PC-3 (cell line): ENCODE measurements around the gene KLHL40. TPM values are rescaled to one million over a fixed set of nuclear protein-coding genes. Genes with fewer than 3 reads are reported as not detected.

Experiments
- ATAC-seq: fragments of 200-7000 bp; cut with Tn5 transposase; 2 replicates; pipeline ENCODE4 v1.9.1; 2020; ENCODE audit warnings: mild to moderate bottlenecking, moderate library complexity
- BruUV-seq: library from RNA; stranded (reverse); fragments of 400-500 nt; replicated peaks from 2 replicates; lab custom pipeline; 2021; lab: Mats Ljungman, UMichigan
- CTCF ChIA-PET: fragments of 300-600 bp; sonication (Branson Sonifier 250); formaldehyde crosslinking; loops from one replicate; lab custom pipeline; 2022; ENCODE audit warnings: antibody characterized with exemption; lab: Charles Lee
- POLR2A ChIA-PET: fragments of 300-600 bp; sonication (Branson Sonifier 250); formaldehyde crosslinking; loops from one replicate; lab custom pipeline; 2022; ENCODE audit warnings: antibody characterized with exemption; ENCODE audit not compliant: unreplicated experiment; lab: Charles Lee
- DNase-seq: peaks from one replicate; pipeline ENCODE4 v3.0.0-alpha.2; 2015
- H2AFZ ChIP-seq: fragments of 300-600 bp; sonication (generic); 2 replicates; pipeline ENCODE4 v1.6.0; 2016; ENCODE audit warnings: antibody characterized with exemption, low read length
- H3F3A ChIP-seq: fragments of 300-600 bp; sonication (generic); one replicate; pipeline ENCODE4 v1.6.0; 2017; ENCODE audit warnings: antibody characterized with exemption, low read length, control low read depth, mild to moderate bottlenecking; ENCODE audit not compliant: unreplicated experiment
- H3K27ac ChIP-seq: fragments of 300-600 bp; sonication (generic); 2 replicates; pipeline ENCODE4 v1.5.1; 2016; ENCODE audit warnings: mild to moderate bottlenecking, low read length
- H3K27me3 ChIP-seq: fragments of 300-600 bp; sonication (generic); 2 replicates; pipeline ENCODE4 v1.6.1; 2016; ENCODE audit warnings: low read length, mixed read lengths
- H3K36me3 ChIP-seq: fragments of 300-600 bp; sonication (generic); 2 replicates; pipeline ENCODE4 v1.6.1; 2016; ENCODE audit warnings: low read depth, mixed run types, low read length, mixed read lengths
- H3K4me1 ChIP-seq: fragments of 300-600 bp; sonication (generic); 2 replicates; pipeline ENCODE4 v1.5.1; 2016; ENCODE audit warnings: low read length; ENCODE audit not compliant: insufficient read depth
- H3K4me2 ChIP-seq: fragments of 300-600 bp; sonication (generic); 2 replicates; pipeline ENCODE4 v1.6.0; 2016; ENCODE audit warnings: low read length
- H3K4me3 ChIP-seq: fragments of 300-600 bp; sonication (generic); 2 replicates; pipeline ENCODE4 v1.5.1; 2016; ENCODE audit warnings: mild to moderate bottlenecking, low read length, mixed read lengths
- H3K79me2 ChIP-seq: fragments of 300-600 bp; sonication (generic); 2 replicates; pipeline ENCODE4 v1.6.1; 2017; ENCODE audit warnings: low read length, mixed read lengths
- H3K9ac ChIP-seq: fragments of 300-600 bp; sonication (generic); 2 replicates; pipeline ENCODE4 v1.6.0; 2016; ENCODE audit warnings: mild to moderate bottlenecking, low read length
- H3K9me2 ChIP-seq: fragments of 300-600 bp; sonication (generic); replicated peaks from 2 replicates; pipeline ENCODE4 v1.6.1; 2016; ENCODE audit warnings: mixed run types, low read length, mixed read lengths
- H3K9me3 ChIP-seq: fragments of 300-600 bp; sonication (generic); 2 replicates; pipeline ENCODE4 v1.6.1; 2016; ENCODE audit warnings: low read length, mixed read lengths
- H4K20me1 ChIP-seq: fragments of 300-600 bp; sonication (generic); 2 replicates; pipeline ENCODE4 v1.6.1; 2016; ENCODE audit warnings: low read length, mixed read lengths
- EZH2 ChIP-seq: fragments of 300-600 bp; sonication (generic); IDR thresholded peaks from one replicate; pipeline ENCODE4 v1.6.1; 2017; ENCODE audit warnings: antibody characterized with exemption, mild to moderate bottlenecking, low read length; ENCODE audit not compliant: unreplicated experiment
- EZH2phosphoT487 ChIP-seq: fragments of 300-600 bp; sonication (generic); IDR thresholded peaks from 2 replicates; pipeline ENCODE4 v1.6.1; 2018; ENCODE audit warnings: mild to moderate bottlenecking, antibody characterized with exemption, low read length, borderline replicate concordance
- intact Hi-C: fragments of 100-400 bp; cut with micrococcal nuclease; formaldehyde crosslinking; loops from 2 replicates; pipeline ENCODE4 v1.9.0; 2023
- total RNA-seq: library from RNA; depleted of rRNA; stranded (reverse); fragments of >200 nt; gene quantifications from 2 replicates; pipeline ENCODE4 v1.2.3, GENCODE V29; 2014
- TF ChIP-seq, protein P1 (sequence below): fragments of 300-600 bp; sonication (generic); conservative IDR thresholded peaks from 2 replicates; pipeline ENCODE4 v1.5.1; 2017; ENCODE audit warnings: antibody characterized with exemption, low read depth, mild to moderate bottlenecking, low read length

The KLHL40 gene
- total RNA-seq, 1 experiment from 2014 or later, result not detected

DNA sequence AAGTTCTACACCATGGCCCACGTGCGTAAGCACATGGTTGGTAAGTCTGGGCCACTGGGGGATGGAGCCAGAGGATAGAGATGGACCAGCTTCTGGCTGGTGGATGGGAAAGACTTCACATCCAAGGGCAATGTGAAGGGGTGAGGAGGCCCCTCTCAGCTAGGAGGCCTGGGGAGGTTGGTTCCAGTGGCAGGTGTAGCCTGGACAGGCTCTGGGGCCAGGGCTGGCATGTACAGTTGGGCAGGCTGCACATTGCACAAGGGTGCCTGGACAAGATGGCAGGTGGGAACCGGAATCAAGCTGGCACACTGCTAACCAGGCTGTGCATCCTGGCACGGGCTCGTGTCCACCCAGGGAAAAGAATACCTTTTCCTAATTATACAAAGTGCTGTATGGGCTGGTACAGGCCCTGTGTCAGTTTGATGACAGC, 23.7 kb upstream of the KLHL40 start:
- POLR2A ChIA-PET, result no interaction called here
- H3K4me1 ChIP-seq, result no peaks in the 10 kb centered on the region
- H3K27me3 ChIP-seq, result no peaks in the 10 kb centered on the region
- no peak overlapping the region for H3K4me3 ChIP-seq
- H3K79me2 ChIP-seq, result no peaks in the 10 kb centered on the region
- CTCF ChIA-PET, result interaction anchor here (1.2 kb wide), 1 partner anchor 178 kb away, joined by 6 read pairs; no protein-coding TSS in a partner anchor
- H3K9ac ChIP-seq, result no peak overlapping the region
- no peak overlapping the region for H3K27ac ChIP-seq
- TF ChIP-seq EZH2phosphoT487 (no peak), EZH2 (no peak)
- TF ChIP-seq, protein P1, sequence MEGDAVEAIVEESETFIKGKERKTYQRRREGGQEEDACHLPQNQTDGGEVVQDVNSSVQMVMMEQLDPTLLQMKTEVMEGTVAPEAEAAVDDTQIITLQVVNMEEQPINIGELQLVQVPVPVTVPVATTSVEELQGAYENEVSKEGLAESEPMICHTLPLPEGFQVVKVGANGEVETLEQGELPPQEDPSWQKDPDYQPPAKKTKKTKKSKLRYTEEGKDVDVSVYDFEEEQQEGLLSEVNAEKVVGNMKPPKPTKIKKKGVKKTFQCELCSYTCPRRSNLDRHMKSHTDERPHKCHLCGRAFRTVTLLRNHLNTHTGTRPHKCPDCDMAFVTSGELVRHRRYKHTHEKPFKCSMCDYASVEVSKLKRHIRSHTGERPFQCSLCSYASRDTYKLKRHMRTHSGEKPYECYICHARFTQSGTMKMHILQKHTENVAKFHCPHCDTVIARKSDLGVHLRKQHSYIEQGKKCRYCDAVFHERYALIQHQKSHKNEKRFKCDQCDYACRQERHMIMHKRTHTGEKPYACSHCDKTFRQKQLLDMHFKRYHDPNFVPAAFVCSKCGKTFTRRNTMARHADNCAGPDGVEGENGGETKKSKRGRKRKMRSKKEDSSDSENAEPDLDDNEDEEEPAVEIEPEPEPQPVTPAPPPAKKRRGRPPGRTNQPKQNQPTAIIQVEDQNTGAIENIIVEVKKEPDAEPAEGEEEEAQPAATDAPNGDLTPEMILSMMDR, result no peak
- intact Hi-C loops, result no loop called here
- no peak overlapping the region for H2AFZ ChIP-seq
- no TSS peak for BruUV-seq
- no peaks in the 10 kb centered on the region for H3K36me3 ChIP-seq
- no peaks in the 10 kb centered on the region for H3K9me2 ChIP-seq
- DNase-seq (no peak), ATAC-seq (no peak)
- no peaks in the 10 kb centered on the region for H3K9me3 ChIP-seq
- no peaks in the 10 kb centered on the region for H3F3A ChIP-seq
- H3K4me2 ChIP-seq, result no peak overlapping the region
- H4K20me1 ChIP-seq, result no peaks in the 10 kb centered on the region

DNA sequence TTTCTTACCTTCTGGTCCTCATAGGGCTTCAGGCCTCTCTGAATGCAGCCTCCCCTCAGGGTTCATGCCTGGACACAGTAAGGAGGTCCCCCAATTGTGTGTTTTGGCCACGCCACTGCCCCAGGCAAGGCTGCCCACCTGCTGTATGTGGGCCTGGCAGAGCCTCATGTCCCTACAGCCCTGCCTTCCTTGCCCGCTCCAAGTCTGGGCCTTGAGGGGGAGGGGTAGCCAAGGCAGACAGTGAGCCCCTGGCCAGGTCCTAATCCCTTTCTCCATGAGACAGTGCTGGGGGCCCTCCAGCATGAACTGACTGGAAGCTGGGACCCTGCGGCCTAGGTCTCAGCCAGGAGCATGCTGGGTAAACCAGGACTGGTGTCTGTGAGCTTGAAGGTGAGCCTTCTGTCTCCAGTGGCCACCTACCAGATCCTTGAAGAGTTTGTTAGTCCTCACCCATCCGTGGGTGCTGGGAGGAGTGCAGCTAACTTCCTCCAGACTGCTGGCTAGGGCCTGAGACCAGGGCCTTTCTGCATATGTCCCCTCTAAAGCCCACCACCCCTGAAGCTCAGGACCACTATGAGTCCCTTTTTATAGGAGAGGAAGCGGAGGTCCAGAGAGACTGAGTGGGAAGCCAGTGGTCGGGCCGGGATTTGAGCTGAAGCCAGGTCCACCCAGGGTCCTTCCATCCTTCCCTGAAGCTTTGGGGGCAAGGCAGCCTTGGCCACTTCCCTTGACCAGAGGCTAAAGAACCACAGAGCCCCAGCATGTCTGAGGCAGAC, 23.1 kb upstream of the KLHL40 start:
- Histone ChIP-seq H3K9me2 (no peaks in the 10 kb centered on the region), H3K9ac (no peak overlapping the region), H3K9me3 (no peaks in the 10 kb centered on the region), H3K36me3 (no peaks in the 10 kb centered on the region), H3K27me3 (no peaks in the 10 kb centered on the region), H4K20me1 (no peaks in the 10 kb centered on the region), H3K4me3 (no peak overlapping the region), H3K4me2 (no peak overlapping the region), H2AFZ (no peak overlapping the region), H3F3A (no peaks in the 10 kb centered on the region), H3K4me1 (no peaks in the 10 kb centered on the region), H3K79me2 (no peaks in the 10 kb centered on the region), H3K27ac (no peak overlapping the region)
- CTCF ChIA-PET, result no interaction called here
- no TSS peak for BruUV-seq
- DNase-seq (no peak), ATAC-seq (no peak)
- TF ChIP-seq EZH2phosphoT487 (no peak), EZH2 (no peak)
- TF ChIP-seq, protein P1, result no peak
- POLR2A ChIA-PET, result no interaction called here
- intact Hi-C loops, result no loop called here

DNA sequence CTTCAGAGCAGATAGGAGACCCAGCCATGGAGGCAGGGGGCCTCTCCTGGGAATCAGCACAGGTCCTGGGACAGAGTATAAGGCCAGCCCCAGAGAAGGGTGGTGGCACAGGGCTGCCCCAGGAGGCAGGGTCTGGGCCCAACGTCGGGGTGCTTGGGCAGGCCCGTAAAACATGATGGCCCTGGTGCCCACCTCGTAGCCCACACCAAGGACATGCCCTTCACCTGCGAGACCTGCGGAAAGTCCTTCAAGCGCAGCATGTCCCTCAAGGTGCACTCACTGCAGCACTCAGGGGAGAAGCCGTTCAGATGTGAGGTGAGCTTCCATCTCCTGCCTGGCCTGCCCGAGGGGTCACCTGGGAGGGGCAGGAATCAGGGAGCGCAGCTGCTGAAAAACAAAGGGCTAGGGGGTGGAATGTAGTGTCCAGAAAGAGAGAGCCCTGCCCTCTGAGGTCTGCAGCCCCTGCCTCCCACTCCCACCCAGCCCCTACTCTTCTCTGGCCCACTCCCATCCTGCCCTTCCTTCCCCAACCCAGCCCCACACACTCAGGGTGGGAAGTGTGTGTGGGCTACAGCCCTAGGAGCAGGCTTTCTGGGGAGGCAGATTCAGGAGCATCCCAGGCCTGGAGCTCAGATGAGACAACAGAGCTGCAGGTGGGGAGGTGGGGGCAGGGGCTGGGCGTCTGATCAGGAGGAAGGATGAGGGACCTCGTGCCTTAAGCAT, 22.4 kb upstream of the KLHL40 start:
- TF ChIP-seq, protein P1, result no peak
- no peak for TF ChIP-seq EZH2
- TF ChIP-seq EZH2phosphoT487, result no peak

More for the DNA sequence above, 22.4 kb upstream of the KLHL40 start:
- Histone ChIP-seq H3K4me3 (no peak overlapping the region), H4K20me1 (no peaks in the 10 kb centered on the region), H3K9ac (no peak overlapping the region), H3K9me3 (no peaks in the 10 kb centered on the region), H3K4me2 (no peak overlapping the region), H3K79me2 (no peaks in the 10 kb centered on the region), H3K27me3 (no peaks in the 10 kb centered on the region), H3K9me2 (no peaks in the 10 kb centered on the region), H3K27ac (no peak overlapping the region), H2AFZ (no peak overlapping the region), H3K4me1 (no peaks in the 10 kb centered on the region), H3F3A (no peaks in the 10 kb centered on the region), H3K36me3 (no peaks in the 10 kb centered on the region)
- no peak for ATAC-seq
- no peak for DNase-seq
- ChIA-PET CTCF (no interaction called here), POLR2A (interaction anchor here (0.6 kb wide), 1 partner anchor 82 kb away, joined by 3 read pairs; no protein-coding TSS in a partner anchor)
- BruUV-seq, result no TSS peak
- intact Hi-C loops, result no loop called here
